Cardiac septum (tissue), 1 donor: Measurements from ENCODE around the gene INTS6. TPM values are rescaled to one million over a fixed set of nuclear protein-coding genes. Genes with fewer than 3 reads are reported as not detected.

Experiments used
- DNase-seq: peaks from one replicate; pipeline ENCODE4 v3.0.0-alpha.2; 2020; ENCODE audit warnings: low spot score
- intact Hi-C: fragments of 100-400 bp; cut with DNase I; formaldehyde crosslinking; loops from one replicate; pipeline ENCODE4 v1.14.0; 2022
- microRNA-seq: library from miRNA; unstranded; fragments of <30 nt; microRNA quantifications from one replicate; pipeline ENCODE4 v1.2.0, GENCODE V29; 2020
- total RNA-seq: library from RNA; stranded (reverse); fragmentation: NEBNext Ultra II Directional; extraction: Animal tissue kit (Norgen Biotek cat#: 25700); gene quantifications from one replicate; pipeline ENCODE4 v1.2.1, GENCODE V29; 2021
- donor health status: DM: no; HTN: no; CAD: no.

INTS6 gene
- total RNA-seq, 1 donor from 2014 or later: 32.9 TPM

- DNase-seq: no peak
Observed at GRCh38 chr13:51329606-51330005, 123.2 kb downstream of the INTS6 start.

GRCh38 chr13:51328488-51328887 is 124.3 kb downstream of the INTS6 start:
- no peak for DNase-seq
- intact Hi-C loops: no loop called here

More at GRCh38 chr13:51329606-51330005, 123.2 kb downstream of the INTS6 start:
- intact Hi-C loops: no loop called here

- intact Hi-C loops: no loop called here
- no peak for DNase-seq
Observed at GRCh38 chr13:51327961-51328360, 124.9 kb downstream of the INTS6 start.

- no peak for DNase-seq
- intact Hi-C loops: no loop called here
Observed at GRCh38 chr13:51326777-51327176, 126.1 kb downstream of the INTS6 start.

- intact Hi-C loops: no loop called here
- no peak for DNase-seq
Observed at GRCh38 chr13:51325837-51326236, 127.0 kb downstream of the INTS6 start.

GRCh38 chr13:51324714-51325420 is 128.0 kb downstream of the INTS6 start:
- intact Hi-C loops: no loop called here
- DNase-seq: no peak

- intact Hi-C loops: no loop called here
- no peak for DNase-seq
Observed at GRCh38 chr13:51323824-51324511, 128.9 kb downstream of the INTS6 start.

GRCh38 chr13:51322826-51323225 is 130.0 kb downstream of the INTS6 start:
- intact Hi-C loops: no loop called here
- DNase-seq: no peak

- no peak for DNase-seq
- intact Hi-C loops: no loop called here
Observed at GRCh38 chr13:51321836-51322235, 131.0 kb downstream of the INTS6 start.

- intact Hi-C loops: no loop called here
Observed at GRCh38 chr13:51318876-51319275, 134.0 kb downstream of the INTS6 start.

GRCh38 chr13:51318015-51318414 is 134.8 kb downstream of the INTS6 start:
- intact Hi-C loops: no loop called here
- no peak for DNase-seq

More at GRCh38 chr13:51318876-51319275, 134.0 kb downstream of the INTS6 start:
- no peak for DNase-seq

- intact Hi-C loops: no loop called here
- DNase-seq: no peak
Observed at GRCh38 chr13:51317262-51317661, 135.6 kb downstream of the INTS6 start.

- no peak for DNase-seq
- intact Hi-C loops: no loop called here
Observed at GRCh38 chr13:51313619-51314018, 139.2 kb downstream of the INTS6 start.

- intact Hi-C loops: no loop called here
- DNase-seq: no peak
Observed at GRCh38 chr13:51311957-51312520, 140.8 kb downstream of the INTS6 start.

Small RNA genes lying within 50 kb of the gene (microRNA-seq; reads per million reads assigned to microRNA genes)
- gene MIR5693: not detected

Other genes starting within 250 kb of the INTS6 start
- 4.6 TPM for gene FAM124A, start 230.6 kb downstream of the INTS6 start, total RNA-seq
- gene SERPINE3, start 113.3 kb downstream of the INTS6 start, total RNA-seq: not detected
- gene WDFY2, start 131.4 kb upstream of the INTS6 start, total RNA-seq: 4.9 TPM